ENCODE data around the gene RBMS2. TPM values are rescaled to one million over a fixed set of nuclear protein-coding genes. Genes with fewer than 3 reads are reported as not detected.

Gene RBMS2
- total RNA-seq, 1 experiment from 2014 or later = 62.7 TPM

- Mint-ChIP-seq H3K4me3 (ENCODE audit: unreplicated experiment) (no peak overlapping the region), H3K36me3 (ENCODE audit: insufficient read depth, unreplicated experiment) (peaks cover 16% of the 10 kb centered on the region), H3K27me3 (ENCODE audit: insufficient read depth, unreplicated experiment) (no peaks in the 10 kb centered on the region), H3K9me3 (ENCODE audit: unreplicated experiment) (no peaks in the 10 kb centered on the region), H3K27ac (ENCODE audit: low read depth, unreplicated experiment) (no peak overlapping the region), H3K4me1 (ENCODE audit: insufficient read depth, unreplicated experiment) (no peaks in the 10 kb centered on the region)
- BruUV-seq (replicated peaks) = no TSS peak
- TF ChIP-seq CTCF (IDR thresholded peaks at IDR 0.05; ENCODE audit: unreplicated experiment) = no peak
- no peak for DNase-seq (ENCODE audit: unreplicated experiment)
- ChIA-PET POLR2A (interaction anchor here (0.6 kb wide), 1 partner anchor 38 kb away, joined by 4 read pairs; no protein-coding TSS in a partner anchor), CTCF (interaction anchor here (0.6 kb wide), 1 partner anchor 26 kb away, joined by 3 read pairs; no protein-coding TSS in a partner anchor)
- intact Hi-C loops (cut with micrococcal nuclease) = no loop called here
These were observed 25.1 kb downstream of the RBMS2 start for GRCh38 chr12:56546680-56547079.

- ChIA-PET CTCF (interaction anchor here (0.6 to 0.9 kb wide), 2 partner anchors 37 to 48 kb away, joined by 3 to 5 read pairs; no protein-coding TSS in a partner anchor), POLR2A (no interaction called here)
- Mint-ChIP-seq H3K4me3 (ENCODE audit: unreplicated experiment) (no peak overlapping the region), H3K27ac (ENCODE audit: low read depth, unreplicated experiment) (no peak overlapping the region), H3K9me3 (ENCODE audit: unreplicated experiment) (no peaks in the 10 kb centered on the region), H3K36me3 (ENCODE audit: insufficient read depth, unreplicated experiment) (peaks cover 20% of the 10 kb centered on the region), H3K27me3 (ENCODE audit: insufficient read depth, unreplicated experiment) (no peaks in the 10 kb centered on the region), H3K4me1 (ENCODE audit: insufficient read depth, unreplicated experiment) (peaks cover 5% of the 10 kb centered on the region)
- DNase-seq (ENCODE audit: unreplicated experiment) = no peak
- TF ChIP-seq CTCF (IDR thresholded peaks at IDR 0.05; ENCODE audit: unreplicated experiment) = no peak
- intact Hi-C loops (cut with micrococcal nuclease) = no loop called here
- BruUV-seq (replicated peaks) = no TSS peak
These were observed 29.4 kb downstream of the RBMS2 start for GRCh38 chr12:56551070-56551469.

- peaks cover 42% of the 10 kb centered on the region for H3K36me3 Mint-ChIP-seq (ENCODE audit: insufficient read depth, unreplicated experiment)
- H3K4me1 Mint-ChIP-seq (ENCODE audit: insufficient read depth, unreplicated experiment) = peaks cover 17% of the 10 kb centered on the region
- H3K27ac Mint-ChIP-seq (ENCODE audit: low read depth, unreplicated experiment) = no peak overlapping the region
- TF ChIP-seq CTCF (IDR thresholded peaks at IDR 0.05; ENCODE audit: unreplicated experiment) = no peak
- ChIA-PET POLR2A (interaction anchor here (0.9 kb wide), 1 partner anchor 51 kb away, joined by 3 read pairs; no protein-coding TSS in a partner anchor), CTCF (no interaction called here)
- no peaks in the 10 kb centered on the region for H3K9me3 Mint-ChIP-seq (ENCODE audit: unreplicated experiment)
- DNase-seq (ENCODE audit: unreplicated experiment) = no peak
- intact Hi-C loops (cut with micrococcal nuclease) = no loop called here
- no peak overlapping the region for H3K4me3 Mint-ChIP-seq (ENCODE audit: unreplicated experiment)
- no peaks in the 10 kb centered on the region for H3K27me3 Mint-ChIP-seq (ENCODE audit: insufficient read depth, unreplicated experiment)
- BruUV-seq (replicated peaks) = no TSS peak
These were observed 44.0 kb downstream of the RBMS2 start for GRCh38 chr12:56565510-56566101.

GRCh38 chr12:56568146-56568545 lies 46.5 kb downstream of the RBMS2 start:
- Mint-ChIP-seq H3K4me1 (ENCODE audit: insufficient read depth, unreplicated experiment) (peaks cover 22% of the 10 kb centered on the region), H3K9me3 (ENCODE audit: unreplicated experiment) (no peaks in the 10 kb centered on the region), H3K27me3 (ENCODE audit: insufficient read depth, unreplicated experiment) (no peaks in the 10 kb centered on the region), H3K4me3 (ENCODE audit: unreplicated experiment) (no peak overlapping the region), H3K27ac (ENCODE audit: low read depth, unreplicated experiment) (no peak overlapping the region), H3K36me3 (ENCODE audit: insufficient read depth, unreplicated experiment) (peaks cover 53% of the 10 kb centered on the region)
- DNase-seq (ENCODE audit: unreplicated experiment) = no peak
- ChIA-PET POLR2A (interaction anchor here (0.7 to 3.8 kb wide), 3 partner anchors 39 to 53 kb away, joined by 3 to 46 read pairs (median 21); partner anchors contain the start of gene RBMS2), CTCF (interaction anchor here (0.8 to 4.5 kb wide), 3 partner anchors 14 to 54 kb away, joined by 3 to 58 read pairs (median 4); partner anchors contain the start of gene RBMS2)
- TF ChIP-seq CTCF (IDR thresholded peaks at IDR 0.05; ENCODE audit: unreplicated experiment) = no peak
- no TSS peak for BruUV-seq (replicated peaks)
- intact Hi-C loops (cut with micrococcal nuclease) = no loop called here

Measured in MCF 10A (cell line).